ENCODE data around the gene FXYD5.
"Not testable (repeated sequence)": the region's sequence is repeated elsewhere in the genome, so short reads cannot be mapped to it uniquely, and the experiment has no call there.

FXYD5 gene

GRCh38 chr19:35177377-35178274 lies 23.1 kb downstream of the FXYD5 start:
- H3K36me3 Mint-ChIP-seq = peaks cover 22% of the 10 kb centered on the region
- no peak overlapping the region for H3K4me3 Mint-ChIP-seq
- DNase-seq = no peak
- H3K4me1 Mint-ChIP-seq = peaks cover 57% of the 10 kb centered on the region
- peaks cover 22% of the 10 kb centered on the region for H3K9me3 Mint-ChIP-seq
- CTCF ChIA-PET = interaction anchor here (0.7 kb wide), 1 partner anchor 23 kb away, joined by 3 read pairs; no protein-coding TSS in a partner anchor
- H3K27ac Mint-ChIP-seq = no peak overlapping the region
- no peaks in the 10 kb centered on the region for H3K27me3 Mint-ChIP-seq

GRCh38 chr19:35178701-35179100 lies 24.2 kb downstream of the FXYD5 start:
- CTCF ChIA-PET = no interaction called here
- H3K4me1 Mint-ChIP-seq = peaks cover 51% of the 10 kb centered on the region
- no peaks in the 10 kb centered on the region for H3K27me3 Mint-ChIP-seq
- no peak overlapping the region for H3K4me3 Mint-ChIP-seq
- H3K9me3 Mint-ChIP-seq = peaks cover 22% of the 10 kb centered on the region
- peaks cover 16% of the 10 kb centered on the region for H3K36me3 Mint-ChIP-seq
- no peak for DNase-seq
- no peak overlapping the region for H3K27ac Mint-ChIP-seq

- H3K27ac Mint-ChIP-seq = peak overlapping the region; percentile 29
- CTCF ChIA-PET = interaction anchor here (1.2 kb wide), 1 partner anchor 34 kb away, joined by 5 read pairs; no protein-coding TSS in a partner anchor
- H3K9me3 Mint-ChIP-seq = peaks cover 30% of the 10 kb centered on the region
- peaks cover 55% of the 10 kb centered on the region for H3K4me1 Mint-ChIP-seq
- no peak for DNase-seq
- no peak overlapping the region for H3K4me3 Mint-ChIP-seq
- no peaks in the 10 kb centered on the region for H3K27me3 Mint-ChIP-seq
- peaks cover 15% of the 10 kb centered on the region for H3K36me3 Mint-ChIP-seq
Observed at GRCh38 chr19:35179830-35180229, 25.3 kb downstream of the FXYD5 start.

- H3K4me3 Mint-ChIP-seq = no peak overlapping the region
- H3K27me3 Mint-ChIP-seq = no peaks in the 10 kb centered on the region
- peaks cover 32% of the 10 kb centered on the region for H3K9me3 Mint-ChIP-seq
- CTCF ChIA-PET = interaction anchor here (1.0 to 1.5 kb wide), 2 partner anchors 9 to 39 kb away, joined by 3 read pairs; no protein-coding TSS in a partner anchor
- H3K36me3 Mint-ChIP-seq = peaks cover 15% of the 10 kb centered on the region
- peaks cover 45% of the 10 kb centered on the region for H3K4me1 Mint-ChIP-seq
- no peak for DNase-seq
- H3K27ac Mint-ChIP-seq = no peak overlapping the region
Observed at GRCh38 chr19:35181387-35181786, 26.9 kb downstream of the FXYD5 start.

GRCh38 chr19:35184267-35184666 lies 29.7 kb downstream of the FXYD5 start:
- H3K4me3 Mint-ChIP-seq = no peak overlapping the region
- DNase-seq = no peak
- peaks cover 25% of the 10 kb centered on the region for H3K4me1 Mint-ChIP-seq
- H3K9me3 Mint-ChIP-seq = peaks cover 21% of the 10 kb centered on the region
- CTCF ChIA-PET = no interaction called here
- H3K27ac Mint-ChIP-seq = no peak overlapping the region
- H3K27me3 Mint-ChIP-seq = peaks cover 4% of the 10 kb centered on the region
- H3K36me3 Mint-ChIP-seq = peaks cover 4% of the 10 kb centered on the region

- no peak for DNase-seq
- Mint-ChIP-seq H3K4me1 (peaks cover 19% of the 10 kb centered on the region), H3K27ac (no peak overlapping the region), H3K4me3 (no peak overlapping the region), H3K36me3 (peaks cover 5% of the 10 kb centered on the region), H3K27me3 (peaks cover 4% of the 10 kb centered on the region), H3K9me3 (peaks cover 20% of the 10 kb centered on the region)
- CTCF ChIA-PET = no interaction called here
Observed at GRCh38 chr19:35184884-35185283, 30.3 kb downstream of the FXYD5 start.

GRCh38 chr19:35194012-35194984 lies 39.8 kb downstream of the FXYD5 start:
- H3K4me3 Mint-ChIP-seq = no peak overlapping the region
- CTCF ChIA-PET = interaction anchor here (0.9 to 1.3 kb wide), 2 partner anchors 10 to 12 kb away, joined by 3 read pairs; no protein-coding TSS in a partner anchor
- H3K27ac Mint-ChIP-seq = no peak overlapping the region
- peaks cover 13% of the 10 kb centered on the region for H3K27me3 Mint-ChIP-seq
- no peak for DNase-seq
- H3K9me3 Mint-ChIP-seq = peaks cover 13% of the 10 kb centered on the region
- H3K4me1 Mint-ChIP-seq = peaks cover 30% of the 10 kb centered on the region
- peaks cover 26% of the 10 kb centered on the region for H3K36me3 Mint-ChIP-seq

GRCh38 chr19:35195830-35196229 lies 41.3 kb downstream of the FXYD5 start:
- DNase-seq = no peak
- Mint-ChIP-seq H3K4me1 (peaks cover 38% of the 10 kb centered on the region), H3K27ac (peak overlapping the region; percentile 16), H3K27me3 (peaks cover 9% of the 10 kb centered on the region), H3K4me3 (no peak overlapping the region), H3K9me3 (peaks cover 12% of the 10 kb centered on the region), H3K36me3 (peaks cover 24% of the 10 kb centered on the region)
- CTCF ChIA-PET = no interaction called here

GRCh38 chr19:35196861-35197260 lies 42.3 kb downstream of the FXYD5 start:
- H3K27me3 Mint-ChIP-seq, H3K4me3 Mint-ChIP-seq, H3K27ac Mint-ChIP-seq, DNase-seq, CTCF ChIA-PET: not testable (repeated sequence)
- H3K4me1 Mint-ChIP-seq = peaks cover 39% of the 10 kb centered on the region
- H3K36me3 Mint-ChIP-seq = peaks cover 22% of the 10 kb centered on the region
- H3K9me3 Mint-ChIP-seq = peaks cover 12% of the 10 kb centered on the region

- CTCF ChIA-PET = no interaction called here
- H3K36me3 Mint-ChIP-seq = peaks cover 16% of the 10 kb centered on the region
- H3K4me1 Mint-ChIP-seq = peaks cover 53% of the 10 kb centered on the region
- H3K4me3 Mint-ChIP-seq = no peak overlapping the region
- H3K27me3 Mint-ChIP-seq = no peaks in the 10 kb centered on the region
- DNase-seq = no peak
- H3K9me3 Mint-ChIP-seq = peaks cover 5% of the 10 kb centered on the region
- no peak overlapping the region for H3K27ac Mint-ChIP-seq
Observed at GRCh38 chr19:35199481-35199880, 44.9 kb downstream of the FXYD5 start.

- CTCF ChIA-PET = interaction anchor here (1.2 kb wide), 1 partner anchor 9 kb away, joined by 3 read pairs; no protein-coding TSS in a partner anchor
- no peaks in the 10 kb centered on the region for H3K27me3 Mint-ChIP-seq
- peaks cover 77% of the 10 kb centered on the region for H3K4me1 Mint-ChIP-seq
- H3K27ac Mint-ChIP-seq = peak overlapping the region; percentile 100
- peaks cover 3% of the 10 kb centered on the region for H3K9me3 Mint-ChIP-seq
- no peak overlapping the region for H3K4me3 Mint-ChIP-seq
- DNase-seq = no peak
- H3K36me3 Mint-ChIP-seq = peaks cover 13% of the 10 kb centered on the region
Observed at GRCh38 chr19:35202722-35203688, 48.5 kb downstream of the FXYD5 start.

- CTCF ChIA-PET = interaction anchor here (1.8 kb wide), 1 partner anchor 11 kb away, joined by 13 read pairs; no protein-coding TSS in a partner anchor
- peaks cover 87% of the 10 kb centered on the region for H3K4me1 Mint-ChIP-seq
Observed at GRCh38 chr19:35204799-35205732, 50.5 kb downstream of the FXYD5 start.

More at GRCh38 chr19:35204799-35205732, 50.5 kb downstream of the FXYD5 start:
- H3K9me3 Mint-ChIP-seq = peaks cover 8% of the 10 kb centered on the region
- H3K27me3 Mint-ChIP-seq = no peaks in the 10 kb centered on the region
- H3K36me3 Mint-ChIP-seq = peaks cover 17% of the 10 kb centered on the region
- peak overlapping the region; percentile 24 for H3K4me3 Mint-ChIP-seq
- peak overlapping the region; percentile 100 for H3K27ac Mint-ChIP-seq
- peak; percentile 39 for DNase-seq

Measured in activated naive CD4-positive, alpha-beta T cell treated with anti-CD3 and anti-CD28 coated beads, Interleukin-2, amount 10 ng/mL, durations not matched to agents 7 days and 5 days (primary cell).